GM23248 (cell line): Measurements from ENCODE around the gene TUBB1.

Experiments
- EZH2 ChIP-seq: fragments of 200-600 bp; sonication (generic); IDR thresholded peaks from 2 replicates; pipeline ENCODE4 v1.6.1; 2018; ENCODE audit warnings: antibody characterized with exemption, mild to moderate bottlenecking; ENCODE audit not compliant: insufficient read depth, poor library complexity, severe bottlenecking
- EZH2phosphoT487 ChIP-seq: fragments of 200-600 bp; sonication (generic); IDR thresholded peaks from 2 replicates; pipeline ENCODE4 v1.6.1; 2018; ENCODE audit warnings: antibody characterized with exemption, moderate library complexity, mild to moderate bottlenecking, low read depth; ENCODE audit not compliant: insufficient read depth

DNA sequence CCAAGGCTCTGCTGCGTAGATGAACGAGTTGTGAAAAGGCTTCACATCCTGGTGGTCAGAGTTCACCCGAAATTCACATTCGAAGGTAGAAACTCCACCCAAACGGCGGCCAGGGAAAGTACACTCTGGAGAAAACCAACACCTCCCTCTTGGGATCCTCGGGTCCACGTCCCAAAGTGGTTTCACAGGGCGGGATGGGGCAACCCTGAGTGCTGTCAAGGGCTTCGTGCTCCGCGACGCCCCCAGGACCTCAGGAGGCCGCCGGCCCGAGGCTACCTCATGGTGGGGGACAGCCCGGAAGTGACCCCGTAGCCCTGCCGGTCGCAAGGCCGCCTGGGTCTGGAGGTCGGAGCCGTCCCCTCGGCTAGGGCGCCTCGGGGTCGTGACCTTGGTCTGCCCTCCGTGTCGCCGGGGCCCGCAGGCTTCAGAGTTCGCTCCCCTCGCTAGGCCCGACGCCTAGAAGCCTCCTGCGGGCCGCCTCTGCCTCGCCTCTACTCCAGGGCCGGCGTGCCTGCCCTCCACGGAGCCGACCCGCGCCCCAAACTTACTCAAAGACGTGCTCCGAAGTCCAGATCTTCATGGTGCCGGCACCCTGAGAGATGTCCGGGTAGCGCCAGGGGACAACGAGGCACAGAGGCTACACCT lies 23.0 kb downstream of the TUBB1 start, which contains the start of gene PRELID3B:
- no peak for TF ChIP-seq EZH2
- no peak for TF ChIP-seq EZH2phosphoT487
